Body of pancreas (tissue), 4 donors: ENCODE data around the gene MALT1.

Experiments used
- POLR2A ChIP-seq, 3 donors: fragments of 450-650 bp; IDR thresholded peaks; one replicate each; pipeline ENCODE4 v1.6.1; 2016; ENCODE audit warnings: antibody characterized with exemption in 3 of 3, mild to moderate bottlenecking in 2 of 3
- TF ChIP-seq, protein P1 (sequence below), 7 experiments: fragments of 450-650 bp in 4 of 7; fragments of 200-600 bp in 3 of 7; sonication (generic) in 3 of 7; IDR thresholded peaks; one replicate each; pipeline ENCODE4 v1.5.1; 2016 to 2019; ENCODE audit warnings: antibody characterized with exemption in 7 of 7

GRCh38 chr18:58714259-58714658, 43.0 kb downstream of the MALT1 start:
- TF ChIP-seq, protein P1, sequence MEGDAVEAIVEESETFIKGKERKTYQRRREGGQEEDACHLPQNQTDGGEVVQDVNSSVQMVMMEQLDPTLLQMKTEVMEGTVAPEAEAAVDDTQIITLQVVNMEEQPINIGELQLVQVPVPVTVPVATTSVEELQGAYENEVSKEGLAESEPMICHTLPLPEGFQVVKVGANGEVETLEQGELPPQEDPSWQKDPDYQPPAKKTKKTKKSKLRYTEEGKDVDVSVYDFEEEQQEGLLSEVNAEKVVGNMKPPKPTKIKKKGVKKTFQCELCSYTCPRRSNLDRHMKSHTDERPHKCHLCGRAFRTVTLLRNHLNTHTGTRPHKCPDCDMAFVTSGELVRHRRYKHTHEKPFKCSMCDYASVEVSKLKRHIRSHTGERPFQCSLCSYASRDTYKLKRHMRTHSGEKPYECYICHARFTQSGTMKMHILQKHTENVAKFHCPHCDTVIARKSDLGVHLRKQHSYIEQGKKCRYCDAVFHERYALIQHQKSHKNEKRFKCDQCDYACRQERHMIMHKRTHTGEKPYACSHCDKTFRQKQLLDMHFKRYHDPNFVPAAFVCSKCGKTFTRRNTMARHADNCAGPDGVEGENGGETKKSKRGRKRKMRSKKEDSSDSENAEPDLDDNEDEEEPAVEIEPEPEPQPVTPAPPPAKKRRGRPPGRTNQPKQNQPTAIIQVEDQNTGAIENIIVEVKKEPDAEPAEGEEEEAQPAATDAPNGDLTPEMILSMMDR (IDR thresholded peaks at IDR 0.05) = no peak
- TF ChIP-seq POLR2A (IDR thresholded peaks at IDR 0.05) = no peak
